HG02973 (cell line): ENCODE data around the gene PSAPL1.

Experiments used
- ATAC-seq: cut with Tn5 transposase; IDR thresholded peaks from one replicate; pipeline ENCODE4 v1.9.1; 2021; ENCODE audit warnings: moderate library complexity; ENCODE audit not compliant: unreplicated experiment

The PSAPL1 gene

DNA sequence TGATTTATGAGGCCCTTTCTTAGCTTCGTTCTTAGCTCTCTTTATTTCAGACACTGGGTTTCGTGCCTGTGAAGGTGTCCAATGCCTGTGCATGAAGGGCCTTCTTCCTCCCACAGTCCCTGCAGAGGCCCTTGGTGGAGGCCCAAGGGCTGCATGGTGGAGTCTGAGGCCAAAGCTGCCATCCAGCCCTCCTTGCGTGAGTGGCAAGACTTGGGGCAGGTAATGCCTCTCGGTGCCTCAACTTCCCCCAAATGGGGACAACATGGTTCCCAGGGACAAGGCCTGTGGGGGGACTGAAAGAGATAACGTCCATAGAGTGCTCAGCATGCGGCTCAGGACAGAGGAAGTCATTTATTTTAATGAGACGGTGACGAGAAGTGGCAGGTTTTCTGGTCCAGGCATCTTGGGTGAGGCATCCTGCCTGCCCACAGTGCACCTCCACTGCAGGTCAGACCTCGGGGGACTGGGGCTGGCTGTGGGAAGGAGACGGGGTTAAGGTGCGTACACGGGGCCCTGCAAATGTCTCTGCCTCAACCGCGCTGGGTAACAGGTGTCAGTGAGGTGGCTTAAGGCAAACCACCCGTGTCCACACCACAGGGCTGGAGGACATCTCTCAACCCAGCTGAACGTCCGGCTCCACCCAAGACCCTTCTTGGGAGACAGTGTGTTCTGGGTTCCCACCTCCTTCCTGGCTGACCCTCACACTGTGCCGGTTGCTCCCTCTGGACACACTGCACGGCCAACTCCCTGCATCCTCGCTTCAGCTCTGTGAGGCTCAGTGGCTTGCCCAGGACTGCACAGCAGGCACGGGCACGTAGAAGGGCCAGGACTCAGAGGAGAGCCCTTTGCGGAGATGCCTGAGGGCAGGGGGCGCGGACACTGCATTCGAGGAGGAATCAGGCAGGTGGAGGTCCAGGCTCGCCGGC lies 50.5 kb downstream of the PSAPL1 start:
- ATAC-seq = no peak

GRCh38 chr4:7383266-7383665 lies 51.5 kb downstream of the PSAPL1 start:
- ATAC-seq = no peak

DNA sequence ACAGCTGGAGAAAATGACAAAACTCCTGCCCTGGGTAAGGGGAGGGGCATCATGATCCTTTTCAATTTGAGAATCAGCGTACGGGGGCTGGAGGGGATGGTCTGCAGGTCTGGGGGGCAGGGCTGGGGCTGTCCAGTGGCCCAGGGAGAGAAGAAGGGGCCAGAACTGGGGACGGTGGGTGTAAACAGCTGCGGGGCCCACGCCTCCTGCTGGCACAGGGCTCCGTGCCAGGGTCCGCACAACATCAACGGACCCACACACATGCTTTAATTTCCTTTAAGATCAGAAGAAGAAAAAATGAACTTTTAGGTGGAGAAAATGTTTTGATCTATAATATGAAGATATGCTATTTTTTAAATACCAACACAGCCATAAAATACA lies 52.1 kb downstream of the PSAPL1 start:
- no peak for ATAC-seq

DNA sequence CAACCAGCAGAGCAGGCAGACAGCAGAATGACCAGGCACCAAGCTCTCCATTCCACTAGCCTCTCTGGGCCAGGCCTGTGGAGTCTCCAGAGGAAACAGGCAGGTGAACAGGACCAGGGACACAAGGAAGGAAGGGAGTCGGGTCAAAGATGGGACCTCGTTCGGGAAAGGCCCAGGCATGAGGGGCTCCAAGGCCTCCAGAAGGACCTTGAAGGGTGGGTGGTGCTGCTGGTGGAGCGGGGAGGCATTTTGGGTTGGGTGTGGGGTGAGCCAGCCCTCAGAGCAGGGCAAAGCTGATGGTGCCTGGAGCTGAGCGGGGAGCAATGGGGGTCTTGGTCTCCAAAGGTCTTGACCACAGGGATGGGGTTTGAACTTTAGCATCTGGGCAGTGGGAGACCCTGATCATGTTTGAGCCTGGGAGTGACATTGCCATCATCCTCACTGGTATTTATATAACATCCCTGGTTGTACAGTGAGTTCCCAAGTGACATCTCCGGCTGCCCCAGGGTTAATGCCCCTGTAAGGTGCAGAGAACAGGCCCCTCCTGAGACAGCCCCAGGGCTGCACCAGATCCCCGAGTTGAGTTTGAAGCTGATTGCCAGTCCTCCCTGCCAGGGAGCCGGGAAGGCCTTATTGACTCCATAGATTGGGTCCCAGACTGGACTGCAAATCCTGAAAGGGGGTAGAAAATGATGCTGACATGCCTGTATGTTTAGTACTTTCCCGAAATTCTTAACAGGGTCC lies 52.7 kb downstream of the PSAPL1 start:
- no peak for ATAC-seq

DNA sequence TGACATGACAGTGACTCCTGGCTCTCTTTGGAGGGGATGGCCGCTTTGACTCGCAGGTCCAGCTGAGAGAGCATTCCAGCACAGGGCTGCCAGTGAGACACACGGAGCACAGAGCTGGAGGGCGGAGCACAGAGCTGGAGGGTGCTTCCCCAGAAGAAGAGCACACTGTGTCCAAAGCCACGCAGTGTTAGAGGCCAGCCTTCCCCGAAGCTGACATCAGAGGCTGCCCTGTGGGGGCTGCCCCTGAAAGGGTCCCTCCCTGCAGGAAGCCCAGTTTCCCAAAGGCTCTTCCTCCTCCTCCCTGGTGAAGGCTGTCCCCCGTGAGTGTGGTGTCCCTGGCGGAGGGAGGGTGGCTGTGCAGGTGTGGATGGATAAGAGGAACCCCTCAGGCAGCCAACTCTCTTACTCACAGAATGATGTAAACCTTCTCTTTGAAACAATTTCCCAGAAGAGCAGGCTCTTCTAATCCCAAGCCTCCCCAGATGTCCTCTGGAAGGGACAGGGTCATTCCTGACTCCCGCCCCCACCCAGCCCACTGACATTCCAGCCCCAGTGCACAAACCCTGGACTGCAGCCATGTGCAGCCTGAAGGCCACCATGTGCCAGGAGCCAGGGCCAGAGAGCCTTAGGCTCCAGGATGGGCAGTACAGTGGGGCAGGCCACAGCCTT lies 53.4 kb downstream of the PSAPL1 start:
- ATAC-seq = no peak
